ENCODE results near the gene ANKRD27. TPM values are rescaled to one million over a fixed set of nuclear protein-coding genes. Genes with fewer than 3 reads are reported as not detected.

The ANKRD27 gene
- total and polyA plus RNA-seq, 2 donors (not counting 1 experiment from before 2014, with no cell fraction given): 12.9 to 43.8 TPM

- Mint-ChIP-seq H3K4me1 (no peaks in the 10 kb centered on the region), H3K4me3 (no peak overlapping the region), H3K27me3 (no peaks in the 10 kb centered on the region), H3K9me3 (ENCODE audit: insufficient read depth) (no peaks in the 10 kb centered on the region), H3K27ac (no peak overlapping the region)
- Histone ChIP-seq H4K20me1 (ENCODE audit: control insufficient read depth, insufficient read depth, low read length, poor library complexity, severe bottlenecking) (no peaks in the 10 kb centered on the region), H3K4me1 (ENCODE audit: control insufficient read depth in 2 of 2, insufficient read depth in 2 of 2, low read length in 2 of 2) (no peaks in the 10 kb centered on the region), H3K79me2 (ENCODE audit: control insufficient read depth, insufficient read depth, low read length) (no peaks in the 10 kb centered on the region), H2AFZ (ENCODE audit: insufficient read depth, low read depth, low read length, poor library complexity, severe bottlenecking) (no peak overlapping the region), H3K4me2 (replicated peaks; ENCODE audit: low read depth, low read length, poor library complexity, severe bottlenecking) (no peak overlapping the region), H3K4me3 (ENCODE audit: control extremely low read depth in 1 of 5, extremely low read depth in 1 of 5, insufficient read depth in 1 of 5, low read depth in 2 of 5, low read length in 4 of 5) (no peak overlapping the region), H3K9ac (ENCODE audit: low read length) (no peak overlapping the region), H3K27me3 (replicated peaks in 1 of 4; ENCODE audit: control extremely low read depth in 1 of 4, control insufficient read depth in 3 of 4, insufficient read depth in 4 of 4, low read length in 3 of 4) (no peaks in the 10 kb centered on the region), H3K9me3 (ENCODE audit: control extremely low read depth in 1 of 3, control insufficient read depth in 2 of 3, insufficient read depth in 1 of 3, low read length in 2 of 3) (no peaks in the 10 kb centered on the region), H3K27ac (ENCODE audit: low read length in 2 of 2) (no peak overlapping the region), H3K36me3 (replicated peaks in 1 of 2; ENCODE audit: control extremely low read depth in 1 of 2, control insufficient read depth in 1 of 2, extremely low read depth in 1 of 2, insufficient read depth in 2 of 2, low read length in 1 of 2) (peaks cover 0 to 56% of the 10 kb centered on the region in 2 experiments)
- no peak for DNase-seq
- ChIA-PET CTCF (no interaction called here), POLR2A (no interaction called here)
- ATAC-seq (ENCODE audit: low read depth): no peak
- 94% methylated on average over 2 of the region's 6 CpGs for WGBS (ENCODE audit: insufficient coverage)
- no peak for TF ChIP-seq EZH2 (IDR thresholded peaks at IDR 0.05; ENCODE audit: borderline replicate concordance, insufficient read depth, low read depth, low read length, poor library complexity, severe bottlenecking)
- no peak for TF ChIP-seq CTCF (IDR thresholded peaks at IDR 0.05)
- intact Hi-C loops (cut with micrococcal nuclease): no loop called here
These were observed 50.6 kb downstream of the ANKRD27 start for GRCh38 chr19:32624410-32624809.

GRCh38 chr19:32622002-32622401, 53.0 kb downstream of the ANKRD27 start:
- H3K27me3 ChIP-seq (replicated peaks in 1 of 4; ENCODE audit: control extremely low read depth in 1 of 4, control insufficient read depth in 3 of 4, insufficient read depth in 4 of 4, low read length in 3 of 4): no peaks in the 10 kb centered on the region
- H3K27me3 Mint-ChIP-seq: no peaks in the 10 kb centered on the region
- H3K4me3 Mint-ChIP-seq: no peak overlapping the region
- no peak overlapping the region for H3K4me2 ChIP-seq (replicated peaks; ENCODE audit: low read depth, low read length, poor library complexity, severe bottlenecking)
- H4K20me1 ChIP-seq (ENCODE audit: control insufficient read depth, insufficient read depth, low read length, poor library complexity, severe bottlenecking): no peaks in the 10 kb centered on the region
- TF ChIP-seq CTCF (IDR thresholded peaks at IDR 0.05) (no peak), EZH2 (IDR thresholded peaks at IDR 0.05; ENCODE audit: borderline replicate concordance, insufficient read depth, low read depth, low read length, poor library complexity, severe bottlenecking) (no peak)
- no peaks in the 10 kb centered on the region for H3K4me1 Mint-ChIP-seq
- H3K79me2 ChIP-seq (ENCODE audit: control insufficient read depth, insufficient read depth, low read length): no peaks in the 10 kb centered on the region
- no peak for ATAC-seq (ENCODE audit: low read depth)
- intact Hi-C loops (cut with micrococcal nuclease): no loop called here
- WGBS (ENCODE audit: insufficient coverage): 88% methylated on average over 12 of the region's 12 CpGs
- no peaks in the 10 kb centered on the region for H3K4me1 ChIP-seq (ENCODE audit: control insufficient read depth in 2 of 2, insufficient read depth in 2 of 2, low read length in 2 of 2)
- no peak overlapping the region for H3K27ac Mint-ChIP-seq
- H3K9me3 ChIP-seq (ENCODE audit: control extremely low read depth in 1 of 3, control insufficient read depth in 2 of 3, insufficient read depth in 1 of 3, low read length in 2 of 3): no peaks in the 10 kb centered on the region
- H3K27ac ChIP-seq (ENCODE audit: low read length in 2 of 2): no peak overlapping the region
- no peaks in the 10 kb centered on the region for H3K9me3 Mint-ChIP-seq (ENCODE audit: insufficient read depth)
- DNase-seq: no peak
- CTCF ChIA-PET: no interaction called here
- H3K9ac ChIP-seq (ENCODE audit: low read length): no peak overlapping the region
- no peak overlapping the region for H2AFZ ChIP-seq (ENCODE audit: insufficient read depth, low read depth, low read length, poor library complexity, severe bottlenecking)
- POLR2A ChIA-PET: no interaction called here
- no peak overlapping the region for H3K4me3 ChIP-seq (ENCODE audit: control extremely low read depth in 1 of 5, extremely low read depth in 1 of 5, insufficient read depth in 1 of 5, low read depth in 2 of 5, low read length in 4 of 5)
- peaks cover 0 to 54% of the 10 kb centered on the region in 2 experiments for H3K36me3 ChIP-seq (replicated peaks in 1 of 2; ENCODE audit: control extremely low read depth in 1 of 2, control insufficient read depth in 1 of 2, extremely low read depth in 1 of 2, insufficient read depth in 2 of 2, low read length in 1 of 2)
